GM21528 (cell line): ENCODE results near the gene CCNYL1.

Source experiments
- ATAC-seq: cut with Tn5 transposase; IDR thresholded peaks from one replicate; pipeline ENCODE4 v1.9.1; 2021; ENCODE audit warnings: mild to moderate bottlenecking, moderate library complexity; ENCODE audit not compliant: unreplicated experiment, low FRiP score

CCNYL1 gene

DNA sequence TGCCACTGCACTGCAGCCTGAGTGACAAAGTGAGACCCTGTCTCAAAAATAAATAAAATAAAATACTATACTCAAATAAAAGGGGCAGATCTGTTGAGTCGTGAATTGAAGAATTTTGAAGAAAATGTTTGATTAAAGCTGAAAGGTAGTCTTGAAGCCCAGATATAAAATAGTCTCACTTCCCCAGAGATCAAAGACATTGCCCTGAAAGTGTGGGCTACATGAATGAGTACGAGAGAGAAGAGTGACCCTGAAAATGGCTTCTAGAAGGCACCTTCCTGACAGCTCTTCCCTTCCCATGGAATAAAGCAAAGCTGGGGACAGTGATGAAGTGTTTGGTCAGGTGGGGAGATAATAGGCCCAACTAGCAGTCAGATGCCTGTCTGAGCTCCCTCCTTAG, 72.1 kb downstream of the CCNYL1 start:
- no peak for ATAC-seq

- ATAC-seq: no peak
These were observed 73.5 kb downstream of the CCNYL1 start for GRCh38 chr2:207784898-207785297.

GRCh38 chr2:207787017-207787416, 75.6 kb downstream of the CCNYL1 start:
- no peak for ATAC-seq

- ATAC-seq: no peak
These were observed 76.4 kb downstream of the CCNYL1 start for GRCh38 chr2:207787800-207788199.

DNA sequence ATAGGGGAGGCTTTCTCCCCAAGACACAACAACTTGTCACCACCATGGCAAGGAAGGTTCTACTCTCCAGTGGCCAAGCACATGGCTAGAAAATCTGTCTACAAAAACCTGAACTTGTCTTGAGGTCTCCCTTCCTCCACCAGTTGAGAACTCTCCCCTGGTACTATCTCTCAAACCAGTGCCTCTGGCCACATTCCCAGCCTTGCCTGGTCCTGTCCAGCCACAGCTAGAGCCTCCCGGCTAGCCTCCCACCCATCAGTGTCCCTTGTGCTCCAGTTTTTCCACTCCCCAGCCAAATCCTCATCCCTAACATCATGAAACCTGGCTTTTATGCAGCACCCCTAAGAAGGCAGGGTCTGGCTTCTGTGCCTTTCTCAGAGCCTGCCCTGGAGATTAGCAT, 79.5 kb downstream of the CCNYL1 start:
- ATAC-seq: no peak

- ATAC-seq: no peak
These were observed 80.3 kb downstream of the CCNYL1 start for GRCh38 chr2:207791579-207792243.

DNA sequence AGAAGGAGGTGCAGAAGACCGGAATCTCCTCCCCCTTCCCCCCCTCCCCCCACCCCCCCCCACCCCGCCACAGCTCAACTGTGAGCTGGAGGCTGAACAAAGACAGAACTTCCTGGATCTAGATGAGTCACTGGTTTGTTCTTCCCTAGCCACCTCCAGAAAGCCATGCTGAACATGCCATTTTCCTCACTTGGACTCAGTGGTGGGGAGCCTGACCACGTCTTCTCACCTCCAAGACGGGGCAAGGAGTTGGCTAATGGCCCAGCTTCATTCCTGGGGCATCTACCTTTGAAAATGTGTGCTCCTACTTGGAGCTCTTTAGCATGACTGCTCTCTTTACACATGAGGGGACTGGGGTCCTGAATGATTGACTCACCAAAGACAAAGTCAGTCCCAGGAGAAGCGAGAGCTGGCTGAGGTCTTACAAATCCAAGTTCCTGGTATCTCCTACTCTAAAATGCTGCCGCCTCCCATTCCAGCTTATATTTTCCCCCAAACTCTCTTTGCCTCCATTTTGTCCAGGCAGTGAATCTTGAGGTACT, 80.9 kb downstream of the CCNYL1 start:
- ATAC-seq: no peak

- no peak for ATAC-seq
These were observed 85.3 kb downstream of the CCNYL1 start for GRCh38 chr2:207796585-207797350.

DNA sequence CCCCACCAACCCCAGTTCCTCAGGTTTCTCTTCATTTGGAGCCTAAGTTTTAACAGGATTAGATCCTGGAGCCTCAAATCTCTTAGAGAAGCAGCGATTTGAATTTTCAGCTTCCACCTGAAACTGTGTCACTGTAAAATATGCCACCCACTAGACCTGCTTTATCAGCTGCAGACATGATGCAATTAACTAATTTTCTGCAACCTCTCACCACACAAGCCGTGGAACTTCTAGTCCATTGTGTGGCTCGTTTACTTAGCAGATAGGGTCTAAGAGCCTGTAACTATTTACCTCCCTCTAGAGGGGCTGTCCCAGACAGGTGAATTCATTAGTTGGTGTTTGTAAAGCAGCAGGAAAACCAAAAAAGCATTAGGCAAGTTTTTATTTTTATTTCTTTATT, 89.8 kb downstream of the CCNYL1 start:
- no peak for ATAC-seq

GRCh38 chr2:207802650-207803049, 91.2 kb downstream of the CCNYL1 start:
- no peak for ATAC-seq
